Measurements from ENCODE around the gene KRT80.

- TF ChIP-seq JUNB (IDR thresholded peaks at IDR 0.05; ENCODE audit: unreplicated experiment) = no peak
- no peak for TF ChIP-seq REST (IDR thresholded peaks at IDR 0.05; ENCODE audit: unreplicated experiment)
- TF ChIP-seq CTCF (conservative IDR thresholded peaks at IDR 0.05; ENCODE audit: low read depth in 2 of 2) = peak; percentile 21 to 40; a peak in 1 of 4 replicates
- no peak for TF ChIP-seq EZH2 (IDR thresholded peaks at IDR 0.05; ENCODE audit: low read depth, unreplicated experiment)
- no peak for TF ChIP-seq EZH2phosphoT487 (IDR thresholded peaks at IDR 0.05; ENCODE audit: unreplicated experiment)
- TF ChIP-seq ZNF331 (CRISPR knock-in tag; IDR thresholded peaks at IDR 0.05; ENCODE audit: low read depth) = no peak
- TF ChIP-seq CREB1 (CRISPR knock-in tag; IDR thresholded peaks at IDR 0.05; ENCODE audit: low read depth) = no peak
- no peak for TF ChIP-seq ETS1 (IDR thresholded peaks at IDR 0.05)
- TF ChIP-seq POLR2AphosphoS5 (IDR thresholded peaks at IDR 0.05; ENCODE audit: low read depth) = no peak
Measured at GRCh38 chr12:52241205-52241842, 49.5 kb upstream of the KRT80 start.

All from GM23338 (cell line).